ENCODE results near the gene OPCML. TPM values are rescaled to one million over a fixed set of nuclear protein-coding genes. Genes with fewer than 3 reads are reported as not detected.

Gene OPCML
- polyA plus RNA-seq, 3 donors: not detected

GRCh38 chr11:132714859-132715440, 817.4 kb downstream of the OPCML start:
- H3K9me3 Mint-ChIP-seq: peaks cover 0 to 7% (median 0%) of the 10 kb centered on the region in 7 donors
- H2AFZ ChIP-seq (ENCODE audit: insufficient read depth, low read depth, low read length, poor library complexity, severe bottlenecking): no peak overlapping the region
- no peaks in the 10 kb centered on the region for H3K4me1 Mint-ChIP-seq
- peaks cover 0 to 2% (median 2%) of the 10 kb centered on the region in 3 donors for H3K27me3 Mint-ChIP-seq (ENCODE audit: low read depth in 3 of 3)
- no peak overlapping the region for H3K27ac ChIP-seq (ENCODE audit: low read depth in 1 of 2, low read length in 2 of 2)
- intact Hi-C loops (cut with micrococcal nuclease): no loop called here
- H3K36me3 ChIP-seq (replicated peaks in 1 of 2; ENCODE audit: control insufficient read depth in 1 of 2, insufficient read depth in 2 of 2, low read length in 2 of 2): no peaks in the 10 kb centered on the region
- no peaks in the 10 kb centered on the region for H3K36me3 Mint-ChIP-seq
- H3K9me3 ChIP-seq (replicated peaks in 1 of 2; ENCODE audit: control insufficient read depth in 1 of 2, insufficient read depth in 1 of 2, low read length in 2 of 2): no peaks in the 10 kb centered on the region
- no peak overlapping the region for H3K4me3 Mint-ChIP-seq
- no peaks in the 10 kb centered on the region for H4K20me1 ChIP-seq (ENCODE audit: insufficient read depth, low read length)
- H3K4me2 ChIP-seq (replicated peaks; ENCODE audit: extremely low read depth, low read length, poor library complexity, severe bottlenecking): no peak overlapping the region
- no peak overlapping the region for H3K4me3 ChIP-seq (replicated peaks in 1 of 3; ENCODE audit: low read depth in 2 of 3, low read length in 3 of 3)
- no peak overlapping the region for H3K9ac ChIP-seq (ENCODE audit: insufficient read depth, low read length, poor library complexity, severe bottlenecking)
- H3K4me1 ChIP-seq (ENCODE audit: control insufficient read depth in 1 of 2, insufficient read depth in 2 of 2, low read length in 2 of 2): no peaks in the 10 kb centered on the region
- H3K79me2 ChIP-seq (ENCODE audit: insufficient read depth, low read length): no peaks in the 10 kb centered on the region
- DNase-seq: no peak
- no peak overlapping the region for H3K27ac Mint-ChIP-seq
- 89% methylated on average over 3 of the region's 4 CpGs for WGBS (ENCODE audit: insufficient coverage)
- no peak for TF ChIP-seq CTCF (IDR thresholded peaks at IDR 0.05)
- no peaks in the 10 kb centered on the region for H3K27me3 ChIP-seq (ENCODE audit: control insufficient read depth in 2 of 2, insufficient read depth in 2 of 2, low read length in 2 of 2)

GRCh38 chr11:132712466-132712865, 819.8 kb downstream of the OPCML start:
- Histone ChIP-seq H3K4me2 (replicated peaks; ENCODE audit: extremely low read depth, low read length, poor library complexity, severe bottlenecking) (no peak overlapping the region), H3K4me3 (replicated peaks in 1 of 3; ENCODE audit: low read depth in 2 of 3, low read length in 3 of 3) (no peak overlapping the region), H3K9me3 (replicated peaks in 1 of 2; ENCODE audit: control insufficient read depth in 1 of 2, insufficient read depth in 1 of 2, low read length in 2 of 2) (no peaks in the 10 kb centered on the region), H2AFZ (ENCODE audit: insufficient read depth, low read depth, low read length, poor library complexity, severe bottlenecking) (no peak overlapping the region), H3K36me3 (replicated peaks in 1 of 2; ENCODE audit: control insufficient read depth in 1 of 2, insufficient read depth in 2 of 2, low read length in 2 of 2) (no peaks in the 10 kb centered on the region), H3K27me3 (ENCODE audit: control insufficient read depth in 2 of 2, insufficient read depth in 2 of 2, low read length in 2 of 2) (no peaks in the 10 kb centered on the region), H3K79me2 (ENCODE audit: insufficient read depth, low read length) (no peaks in the 10 kb centered on the region), H3K9ac (ENCODE audit: insufficient read depth, low read length, poor library complexity, severe bottlenecking) (no peak overlapping the region), H3K4me1 (ENCODE audit: control insufficient read depth in 1 of 2, insufficient read depth in 2 of 2, low read length in 2 of 2) (no peaks in the 10 kb centered on the region), H4K20me1 (ENCODE audit: insufficient read depth, low read length) (no peaks in the 10 kb centered on the region), H3K27ac (ENCODE audit: low read depth in 1 of 2, low read length in 2 of 2) (no peak overlapping the region)
- no peak for TF ChIP-seq CTCF (IDR thresholded peaks at IDR 0.05)
- Mint-ChIP-seq H3K4me1 (no peaks in the 10 kb centered on the region), H3K9me3 (peaks cover 0 to 5% (median 0%) of the 10 kb centered on the region in 7 donors), H3K27ac (no peak overlapping the region), H3K4me3 (no peak overlapping the region), H3K36me3 (no peaks in the 10 kb centered on the region), H3K27me3 (ENCODE audit: low read depth in 3 of 3) (no peaks in the 10 kb centered on the region)
- DNase-seq: no peak
- intact Hi-C loops (cut with micrococcal nuclease): no loop called here
- 95% methylated on average over 11 of the region's 15 CpGs for WGBS (ENCODE audit: insufficient coverage)
